Endodermal cell (in vitro differentiated cells): Measurements from ENCODE around the gene PANK1. TPM values are rescaled to one million over a fixed set of nuclear protein-coding genes. Genes with fewer than 3 reads are reported as not detected.

Experiments
- DNase-seq: peaks from one replicate; pipeline ENCODE4 v3.0.0-alpha.2; 2017
- H3K27ac ChIP-seq: 2 replicates; pipeline ENCODE4 v1.5.1; 2013; ENCODE audit warnings: mild to moderate bottlenecking, low read depth, low read length, moderate library complexity
- H3K27me3 ChIP-seq: 2 replicates; pipeline ENCODE4 v1.6.1; 2013; ENCODE audit warnings: mild to moderate bottlenecking, low read length, moderate library complexity; ENCODE audit not compliant: insufficient read depth, control insufficient read depth, poor library complexity, severe bottlenecking
- H3K36me3 ChIP-seq: 2 replicates; pipeline ENCODE4 v1.7.0; 2013; ENCODE audit warnings: mild to moderate bottlenecking, low read length, moderate library complexity; ENCODE audit not compliant: control insufficient read depth, insufficient read depth
- H3K4me1 ChIP-seq: one replicate; pipeline ENCODE4 v1.7.0; 2013; ENCODE audit warnings: low read length; ENCODE audit not compliant: control insufficient read depth, insufficient read depth
- H3K4me3 ChIP-seq: 2 replicates; pipeline ENCODE4 v1.5.1; 2013; ENCODE audit warnings: mild to moderate bottlenecking, low read length, moderate library complexity
- H3K9ac ChIP-seq: 2 replicates; pipeline ENCODE4 v1.6.1; 2013; ENCODE audit warnings: mild to moderate bottlenecking, low read length, moderate library complexity; ENCODE audit not compliant: poor library complexity, severe bottlenecking; ENCODE audit errors: extremely low read depth
- H3K9me3 ChIP-seq: 2 replicates; pipeline ENCODE4 v1.6.1; 2013; ENCODE audit warnings: mild to moderate bottlenecking, low read length, moderate library complexity; ENCODE audit not compliant: control insufficient read depth
- H3K27ac Mint-ChIP-seq: 2 replicates; pipeline ENCODE4 v1.8.0; 2020; ENCODE audit warnings: mixed read lengths
- H3K27me3 Mint-ChIP-seq: 2 replicates; pipeline ENCODE4 v1.8.0; 2021; ENCODE audit warnings: mild to moderate bottlenecking, mixed read lengths; ENCODE audit not compliant: insufficient read depth
- H3K36me3 Mint-ChIP-seq: 2 replicates; pipeline ENCODE4 v1.8.0; 2020; ENCODE audit warnings: low read depth, mixed read lengths
- H3K4me1 Mint-ChIP-seq: 2 replicates; pipeline ENCODE4 v1.8.0; 2020; ENCODE audit warnings: mixed read lengths
- H3K4me3 Mint-ChIP-seq: 2 replicates; pipeline ENCODE4 v1.8.0; 2020; ENCODE audit warnings: mild to moderate bottlenecking, moderate library complexity, mixed read lengths
- H3K9me3 Mint-ChIP-seq: 2 replicates; pipeline ENCODE4 v1.8.0; 2020; ENCODE audit warnings: mild to moderate bottlenecking, mixed read lengths
- WGBS, 2 experiments: methylation state at CpG; one replicate each; pipeline versions ENCODE4 v1.1.5 to v1.1.7; 2013; ENCODE audit warnings: missing lambda C conversion rate in 2 of 2, mixed read lengths in 1 of 2; ENCODE audit not compliant: insufficient coverage in 1 of 2, insufficient read length in 1 of 2; 5-methylcytosine and 5-hydroxymethylcytosine counted together
- microRNA-seq: library from miRNA; unstranded; fragments of <30 nt; microRNA quantifications from one replicate; pipeline ENCODE4 v1.2.0, GENCODE V29; 2020; ENCODE audit warnings: borderline microRNAs expressed
- total RNA-seq, 2 donors: library from RNA; stranded (reverse); fragmentation: NEBNext Ultra II Directional in 1 of 2; extraction: Animal tissue kit (Norgen Biotek cat#: 25700) in 1 of 2; gene quantifications; 2 replicates in 1 of 2; 3 replicates in 1 of 2; pipeline ENCODE4 v1.2.1, GENCODE V29; 2021
- TF ChIP-seq, protein P1 (sequence below): fragments of 200-600 bp; sonication (generic); conservative IDR thresholded peaks from 2 replicates; pipeline ENCODE4 v1.5.0; 2021; ENCODE audit warnings: antibody characterized with exemption, mild to moderate bottlenecking

The PANK1 gene
- total RNA-seq, 2 donors from 2014 or later = 23.4 to 28.8 TPM

GRCh38 chr10:89536013-89536354, 109.1 kb downstream of the PANK1 start:
- WGBS, 2 experiments = 23 to 30% methylated on average over 13 to 16 of the region's 16 CpGs
- no peaks in the 10 kb centered on the region for H3K9me3 Mint-ChIP-seq
- Histone ChIP-seq H3K4me3 (peak overlapping the region; percentile 76), H3K9ac (no peak overlapping the region), H3K27me3 (peaks cover 62% of the 10 kb centered on the region), H3K9me3 (no peaks in the 10 kb centered on the region), H3K36me3 (no peaks in the 10 kb centered on the region), H3K4me1 (no peaks in the 10 kb centered on the region), H3K27ac (no peak overlapping the region)
- peaks cover 35% of the 10 kb centered on the region for H3K27me3 Mint-ChIP-seq
- peaks cover 19% of the 10 kb centered on the region for H3K4me1 Mint-ChIP-seq
- H3K27ac Mint-ChIP-seq = peak overlapping the region; percentile 34
- H3K36me3 Mint-ChIP-seq = no peaks in the 10 kb centered on the region
- no peak for DNase-seq
- TF ChIP-seq, protein P1, sequence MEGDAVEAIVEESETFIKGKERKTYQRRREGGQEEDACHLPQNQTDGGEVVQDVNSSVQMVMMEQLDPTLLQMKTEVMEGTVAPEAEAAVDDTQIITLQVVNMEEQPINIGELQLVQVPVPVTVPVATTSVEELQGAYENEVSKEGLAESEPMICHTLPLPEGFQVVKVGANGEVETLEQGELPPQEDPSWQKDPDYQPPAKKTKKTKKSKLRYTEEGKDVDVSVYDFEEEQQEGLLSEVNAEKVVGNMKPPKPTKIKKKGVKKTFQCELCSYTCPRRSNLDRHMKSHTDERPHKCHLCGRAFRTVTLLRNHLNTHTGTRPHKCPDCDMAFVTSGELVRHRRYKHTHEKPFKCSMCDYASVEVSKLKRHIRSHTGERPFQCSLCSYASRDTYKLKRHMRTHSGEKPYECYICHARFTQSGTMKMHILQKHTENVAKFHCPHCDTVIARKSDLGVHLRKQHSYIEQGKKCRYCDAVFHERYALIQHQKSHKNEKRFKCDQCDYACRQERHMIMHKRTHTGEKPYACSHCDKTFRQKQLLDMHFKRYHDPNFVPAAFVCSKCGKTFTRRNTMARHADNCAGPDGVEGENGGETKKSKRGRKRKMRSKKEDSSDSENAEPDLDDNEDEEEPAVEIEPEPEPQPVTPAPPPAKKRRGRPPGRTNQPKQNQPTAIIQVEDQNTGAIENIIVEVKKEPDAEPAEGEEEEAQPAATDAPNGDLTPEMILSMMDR = no peak
- peak overlapping the region; percentile 61 for H3K4me3 Mint-ChIP-seq

DNA sequence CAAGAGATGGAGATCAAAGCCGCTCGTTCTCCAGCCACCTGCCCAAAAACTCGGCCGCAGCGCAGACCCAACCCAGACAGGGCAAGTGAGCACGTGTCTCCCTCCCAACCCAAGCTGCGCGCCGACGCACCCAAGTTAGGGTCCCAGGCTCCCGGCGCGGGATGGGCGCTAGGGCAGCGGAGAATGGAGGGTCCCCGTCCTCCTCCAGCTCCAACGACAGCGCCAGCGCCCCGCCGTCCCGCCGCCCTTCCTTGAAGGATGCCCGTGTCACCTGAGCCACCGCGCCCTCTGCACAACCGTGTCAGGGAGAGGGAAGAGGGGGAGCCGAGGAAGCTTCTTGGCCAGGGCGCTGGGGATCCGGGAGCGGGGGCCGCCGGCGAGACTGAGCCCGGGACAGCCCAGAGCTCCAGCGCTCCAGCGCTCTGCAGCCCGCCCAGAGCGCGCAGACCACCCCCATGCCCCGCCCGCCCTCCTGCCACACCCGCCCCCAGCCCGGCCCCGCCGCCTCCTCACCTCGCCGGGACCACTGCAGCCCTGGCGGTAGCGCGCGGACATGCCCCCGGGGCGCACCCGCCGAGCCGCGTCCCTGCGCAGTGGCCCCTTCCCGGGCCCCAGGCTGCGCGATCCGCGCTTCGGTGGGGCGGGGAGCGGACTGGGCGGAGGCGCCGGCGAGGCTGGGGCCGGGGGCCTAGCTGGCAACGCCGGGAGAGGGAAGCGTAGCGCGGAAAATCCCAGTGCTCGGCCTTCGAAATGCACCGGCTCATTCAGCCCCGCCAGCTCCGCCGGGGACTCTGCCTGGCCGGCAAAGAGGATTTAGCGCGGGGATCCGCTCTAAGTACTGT, 109.7 kb downstream of the PANK1 start, which contains the start of gene SLC16A12:
Gene SLC16A12, minus strand, starts transcription at position 424 of the 842 bp plus-strand sequence. CDS start 73,016 bp downstream, outside the sequence.
- WGBS, 2 experiments = 1% methylated on average over 26 to 79 of the region's 87 CpGs
- TF ChIP-seq, protein P1 = peak; percentile 74
- no peak within 1 kb of the TSS for H3K9ac ChIP-seq
- Mint-ChIP-seq H3K4me3 (peak within 1 kb of the TSS; percentile 61), H3K27me3 (peaks cover 33% of the 10 kb centered on the region), H3K36me3 (peaks cover 3% of the 10 kb centered on the region), H3K27ac (peak within 1 kb of the TSS; percentile 77), H3K9me3 (no peaks in the 10 kb centered on the region), H3K4me1 (peaks cover 19% of the 10 kb centered on the region)
- peaks cover 62% of the 10 kb centered on the region for H3K27me3 ChIP-seq
- no peaks in the 10 kb centered on the region for H3K9me3 ChIP-seq
- H3K36me3 ChIP-seq = no peaks in the 10 kb centered on the region
- H3K27ac ChIP-seq = no peak within 1 kb of the TSS
- H3K4me1 ChIP-seq = no peaks in the 10 kb centered on the region
- H3K4me3 ChIP-seq = peak within 1 kb of the TSS; percentile 76
- DNase-seq = peak; percentile 90

- peaks cover 28% of the 10 kb centered on the region for H3K27me3 Mint-ChIP-seq
- Histone ChIP-seq H3K4me1 (no peaks in the 10 kb centered on the region), H3K27me3 (peaks cover 62% of the 10 kb centered on the region), H3K9ac (no peak overlapping the region), H3K36me3 (no peaks in the 10 kb centered on the region), H3K4me3 (peak overlapping the region; percentile 76), H3K9me3 (no peaks in the 10 kb centered on the region), H3K27ac (no peak overlapping the region)
- 16 to 30% methylated on average over 4 to 7 of the region's 8 CpGs for WGBS, 2 experiments
- H3K4me3 Mint-ChIP-seq = peak overlapping the region; percentile 61
- TF ChIP-seq, protein P1 = no peak
- H3K9me3 Mint-ChIP-seq = no peaks in the 10 kb centered on the region
- peak overlapping the region; percentile 27 for H3K27ac Mint-ChIP-seq
- DNase-seq = no peak
- H3K4me1 Mint-ChIP-seq = peaks cover 19% of the 10 kb centered on the region
- H3K36me3 Mint-ChIP-seq = peaks cover 3% of the 10 kb centered on the region
These were observed 110.2 kb downstream of the PANK1 start for GRCh38 chr10:89534826-89535166.

Small RNA genes lying within 50 kb of the gene (microRNA-seq; reads per million reads assigned to microRNA genes)
- gene MIR107 = 106 reads per million, percentile 74 among the genes with 10 or more reads in this experiment

Other genes starting within 250 kb of the PANK1 start
- 1 to 10 TPM; 1.5 to 2.5 TPM for gene IFIT5, start 230.7 kb downstream of the PANK1 start, total RNA-seq
- 1 to 10 TPM in 1 of 2 donors, under 1 TPM in 1; 0.33 to 2.3 TPM for gene SLC16A12, start 109.6 kb downstream of the PANK1 start, total RNA-seq
- gene KIF20B, start 56.3 kb upstream of the PANK1 start, total RNA-seq = 10 to 100 TPM; 43.4 to 43.7 TPM